T-helper 2 cell treated with Interferon-gamma antibody and Interleukin-4, amounts not matched to agents 100 ng/mL and 5 ng/mL, for 36 hours (primary cell): ENCODE results near the gene ZMYM3. TPM values are rescaled to one million over a fixed set of nuclear protein-coding genes. Genes with fewer than 3 reads are reported as not detected.

ENCODE experiments used
- intact Hi-C: fragments of 100-400 bp; cut with micrococcal nuclease; formaldehyde crosslinking; loops from one replicate; pipeline ENCODE4 v1.15.1; 2023
- total RNA-seq: library from RNA; stranded (reverse); gene quantifications from 2 replicates; pipeline ENCODE4 v1.2.3, GENCODE V29; 2022

The ZMYM3 gene
- total RNA-seq, 1 donor from 2014 or later = 21.8 TPM

DNA sequence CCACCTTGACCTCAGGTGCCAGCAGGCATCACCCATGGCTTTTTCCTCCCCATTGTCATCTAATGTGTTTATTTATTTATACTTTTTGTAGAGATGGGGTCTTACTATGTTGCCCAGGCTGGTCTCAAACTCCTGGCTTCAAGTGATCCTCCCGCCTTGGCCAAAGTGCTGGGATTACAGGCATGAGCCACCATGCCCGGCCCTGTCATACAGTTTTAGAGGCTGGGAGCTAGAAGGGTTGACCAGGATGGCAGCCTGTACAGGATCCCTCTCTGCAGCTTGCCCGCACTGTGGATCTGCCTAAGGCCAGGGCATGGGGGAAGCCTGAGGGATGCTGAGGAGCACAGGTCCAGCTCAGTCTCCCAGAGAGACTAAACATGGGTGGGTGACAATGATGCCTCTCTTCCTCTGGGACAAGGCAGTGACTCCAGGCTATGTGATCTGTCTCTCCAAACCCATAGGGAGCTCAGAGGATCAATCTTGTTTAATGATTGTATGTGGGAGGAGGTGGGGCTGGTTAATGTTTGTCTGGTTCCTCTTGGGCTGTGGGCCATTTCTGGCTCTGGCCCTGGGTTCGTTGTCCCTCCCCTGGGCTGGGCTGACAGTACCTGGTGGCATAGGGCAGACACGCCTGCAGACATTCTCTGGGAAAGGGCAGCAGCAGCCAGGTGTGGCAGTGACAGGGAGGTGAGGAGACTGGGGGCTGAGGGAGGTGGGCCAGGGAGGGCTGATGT, 39.2 kb downstream of the ZMYM3 start:
- intact Hi-C loops = no loop called here

DNA sequence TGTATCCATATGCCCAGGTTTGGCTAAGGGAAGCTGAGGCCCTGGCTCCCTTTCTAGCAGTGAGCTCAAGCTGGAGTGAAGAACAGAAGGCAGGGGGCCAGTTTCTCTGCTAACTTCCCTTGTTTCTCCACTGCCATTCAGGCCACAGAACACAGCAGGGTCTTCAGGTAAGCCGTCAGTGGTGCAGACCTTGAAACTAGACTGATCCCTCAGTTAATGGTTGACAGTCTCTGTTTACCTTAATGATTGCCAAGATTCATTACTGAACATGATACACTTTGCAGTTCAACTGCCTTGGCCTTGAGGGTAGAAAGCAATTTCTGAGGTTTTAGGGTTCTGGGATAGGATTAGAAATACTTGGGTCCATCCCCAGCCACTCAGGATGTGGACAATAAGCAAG, 39.8 kb downstream of the ZMYM3 start:
- intact Hi-C loops = no loop called here

DNA sequence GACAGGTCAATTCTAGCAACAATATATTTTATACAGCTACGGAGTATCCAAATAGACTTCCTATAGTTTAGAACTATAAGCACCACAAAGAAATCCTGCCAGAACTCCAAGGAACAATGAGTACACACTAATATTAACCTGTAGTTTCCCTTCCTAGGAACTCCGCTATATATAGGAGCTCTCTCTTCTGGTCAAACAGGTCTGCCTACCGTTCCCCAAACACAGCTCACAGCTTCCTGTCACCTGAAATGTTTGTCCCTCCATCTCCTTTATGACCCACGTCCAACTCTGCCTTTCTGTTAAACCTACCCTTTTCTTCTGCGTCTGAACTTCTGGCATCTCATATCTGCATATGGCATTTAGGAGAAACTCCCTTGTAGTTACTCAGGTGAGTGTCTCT, 41.4 kb downstream of the ZMYM3 start:
- intact Hi-C loops = no loop called here

DNA sequence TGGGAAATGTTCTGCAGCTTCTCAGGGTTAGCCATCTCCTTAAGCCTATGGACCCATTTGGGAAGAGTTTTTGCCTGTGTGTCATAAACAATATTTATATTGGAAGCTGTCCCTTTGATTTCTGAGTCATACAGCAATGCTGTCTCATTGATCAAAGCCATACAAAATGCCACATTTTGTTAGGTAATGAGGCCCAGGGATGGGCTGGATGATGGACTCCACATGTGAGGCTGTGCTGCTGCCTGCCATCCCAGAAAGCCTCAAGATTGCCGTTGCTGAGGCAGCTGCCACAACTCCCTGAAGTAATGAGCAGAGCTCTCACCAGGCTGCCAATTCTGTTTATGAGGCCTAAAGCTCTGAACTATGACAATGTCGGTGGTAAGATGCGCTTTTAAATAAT, 43.1 kb downstream of the ZMYM3 start:
- intact Hi-C loops = no loop called here

DNA sequence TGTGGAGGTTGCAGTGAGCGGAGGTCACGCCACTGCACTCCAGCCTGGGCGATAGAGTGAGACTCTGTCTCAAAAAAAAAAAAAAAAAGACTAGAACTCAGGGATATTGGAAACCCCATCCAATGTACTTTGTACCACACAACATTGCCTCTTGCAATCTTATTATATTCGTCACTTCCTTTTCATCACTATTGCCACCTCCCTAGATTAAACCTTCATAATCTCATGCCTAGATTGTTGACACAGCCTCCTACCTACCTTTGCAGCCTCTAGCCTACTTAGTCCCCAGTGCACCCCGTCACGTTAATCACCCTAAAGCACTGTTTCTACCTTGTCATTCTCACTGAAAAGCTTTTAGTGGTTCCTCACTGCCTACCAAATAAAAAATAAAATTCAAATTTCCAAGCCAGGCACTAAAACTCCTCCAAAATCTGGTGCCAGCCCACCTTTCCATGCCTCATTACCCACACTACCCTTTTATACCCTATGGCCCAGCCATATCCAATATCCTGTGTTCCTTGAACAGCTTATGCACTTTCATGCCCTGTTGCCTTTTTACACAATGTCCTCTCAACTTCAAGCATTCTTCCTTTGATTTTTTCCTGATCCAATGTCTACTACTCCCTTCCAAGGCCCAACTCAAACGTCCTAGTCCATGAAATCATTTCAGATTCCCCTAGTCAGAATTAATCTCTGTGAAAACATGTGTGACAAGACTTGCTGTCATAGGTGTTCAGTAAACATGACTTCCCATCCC, 54.5 kb downstream of the ZMYM3 start:
- intact Hi-C loops = loop anchor here (5.0 kb wide), 1 partner anchor 53 kb away; the partner anchor contains the start of gene ZMYM3

DNA sequence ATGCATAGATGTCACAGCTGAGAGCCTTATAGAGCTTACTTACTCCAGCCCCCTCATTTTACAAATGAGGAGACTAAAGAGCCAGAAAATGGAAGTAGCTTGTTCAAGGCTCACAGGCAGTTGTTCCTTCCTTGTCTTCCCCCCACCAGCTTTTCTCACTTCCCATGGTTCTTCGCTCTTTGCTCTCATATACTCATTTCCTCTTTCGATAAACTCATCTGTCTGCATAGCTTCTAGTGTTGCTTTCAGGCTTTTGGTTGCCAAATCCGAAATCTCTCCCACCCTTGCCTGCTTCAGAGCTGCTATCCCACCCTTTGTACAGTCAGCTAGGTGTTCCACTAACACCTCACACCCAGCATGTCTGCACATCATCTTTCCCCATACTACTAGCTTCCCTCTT, 55.9 kb downstream of the ZMYM3 start:
- intact Hi-C loops = loop anchor here (5.0 kb wide), 1 partner anchor 54 kb away; the partner anchor contains the start of gene ZMYM3

DNA sequence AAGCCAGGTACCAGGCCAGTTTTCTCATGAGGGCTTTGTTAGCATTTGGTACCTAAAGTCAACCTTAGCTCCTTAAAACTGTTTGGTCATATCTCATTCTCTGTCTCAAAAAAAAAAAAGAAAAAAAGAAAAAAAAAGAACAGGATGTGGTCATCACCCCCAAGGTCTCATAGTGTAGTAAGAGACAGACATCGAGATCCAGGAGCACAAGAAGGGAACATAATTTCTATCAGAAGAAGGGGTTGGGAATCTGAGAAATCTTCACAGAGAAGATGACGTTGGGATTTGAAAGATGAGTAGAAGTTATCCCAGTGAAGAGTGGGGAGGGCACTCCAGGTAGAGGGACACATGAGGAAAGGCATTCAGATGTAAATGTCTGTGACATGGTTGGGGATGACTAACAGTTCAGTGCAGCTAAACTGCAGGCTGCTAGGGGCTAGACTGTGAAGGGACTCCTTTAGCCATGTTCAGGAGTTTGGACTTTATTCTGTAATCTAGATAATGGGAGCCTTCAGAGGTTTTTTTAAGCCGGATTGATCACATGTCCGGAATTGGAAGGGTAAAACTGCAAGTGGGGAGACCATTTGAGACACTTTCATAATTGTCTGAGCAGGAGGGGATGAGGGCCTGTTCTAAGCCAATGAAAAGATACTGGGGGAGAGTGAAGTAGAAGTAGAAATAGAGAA, 57.8 kb downstream of the ZMYM3 start:
- intact Hi-C loops = loop anchor here (1.0 to 5.0 kb wide), 3 partner anchors 14 to 87 kb away; partner anchors contain the start of genes NONO and ZMYM3

DNA sequence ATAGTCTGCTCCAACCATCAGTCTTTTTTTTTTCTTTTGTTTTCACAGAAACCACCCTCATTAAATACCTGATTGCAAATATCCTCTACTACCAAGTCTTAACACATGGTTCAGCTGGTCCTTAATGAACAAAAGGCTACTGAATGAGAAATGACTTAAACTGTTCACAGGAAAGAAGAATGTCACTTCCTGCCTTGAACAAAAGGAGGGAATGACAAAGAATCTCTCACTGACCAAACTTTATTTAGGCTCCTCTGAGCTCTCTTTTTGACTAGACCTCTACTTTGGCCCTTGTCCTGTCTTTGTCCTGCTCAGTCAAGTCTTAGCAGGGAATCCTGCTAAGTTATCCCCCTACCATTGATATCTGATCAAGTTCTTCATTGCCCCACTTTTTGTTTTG, 62.7 kb downstream of the ZMYM3 start:
- intact Hi-C loops = no loop called here

Other genes with a start within 250 kb of the ZMYM3 start
- 46.2 and 48.2 TPM in 2 replicates for gene SNX12, start 185.8 kb downstream of the ZMYM3 start, total RNA-seq
- gene FOXO4, start 158.3 kb downstream of the ZMYM3 start, total RNA-seq = 8.4 and 10.3 TPM in 2 replicates
- 21.1 and 24.6 TPM in 2 replicates for gene CXorf65, start 147.4 kb downstream of the ZMYM3 start, total RNA-seq
- 502 and 503 TPM in 2 replicates for gene IL2RG, start 142.6 kb downstream of the ZMYM3 start, total RNA-seq
- gene MED12, start 135.5 kb downstream of the ZMYM3 start, total RNA-seq = 54.7 and 63.0 TPM in 2 replicates
- gene NLGN3, start 109.3 kb downstream of the ZMYM3 start, total RNA-seq = 1.3 TPM in 2 replicates
- gene GJB1, start 30.9 kb downstream of the ZMYM3 start, total RNA-seq = 0.39 TPM in 1 of 2 replicates, not detected in the other
- 510 and 529 TPM in 2 replicates for gene NONO, start 29.5 kb upstream of the ZMYM3 start, total RNA-seq
- 5.6 and 7.8 TPM in 2 replicates for gene ITGB1BP2, start 47.6 kb upstream of the ZMYM3 start, total RNA-seq
- gene TAF1, start 112.2 kb upstream of the ZMYM3 start, total RNA-seq = 43.3 and 45.5 TPM in 2 replicates